ENCODE measurements around the gene DSC1. TPM values are rescaled to one million over a fixed set of nuclear protein-coding genes. Genes with fewer than 3 reads are reported as not detected.
"Not testable (repeated sequence)": the region's sequence is repeated elsewhere in the genome, so short reads cannot be mapped to it uniquely, and the experiment has no call there.

Gene DSC1
- total RNA-seq, 4 donors from 2014 or later: not detected

- no peak for DNase-seq
- no peak overlapping the region for H3K27ac ChIP-seq
- H3K9me3 ChIP-seq: no peaks in the 10 kb centered on the region
- TF ChIP-seq POLR2A (IDR thresholded peaks at IDR 0.05): no peak
- TF ChIP-seq, protein P1, sequence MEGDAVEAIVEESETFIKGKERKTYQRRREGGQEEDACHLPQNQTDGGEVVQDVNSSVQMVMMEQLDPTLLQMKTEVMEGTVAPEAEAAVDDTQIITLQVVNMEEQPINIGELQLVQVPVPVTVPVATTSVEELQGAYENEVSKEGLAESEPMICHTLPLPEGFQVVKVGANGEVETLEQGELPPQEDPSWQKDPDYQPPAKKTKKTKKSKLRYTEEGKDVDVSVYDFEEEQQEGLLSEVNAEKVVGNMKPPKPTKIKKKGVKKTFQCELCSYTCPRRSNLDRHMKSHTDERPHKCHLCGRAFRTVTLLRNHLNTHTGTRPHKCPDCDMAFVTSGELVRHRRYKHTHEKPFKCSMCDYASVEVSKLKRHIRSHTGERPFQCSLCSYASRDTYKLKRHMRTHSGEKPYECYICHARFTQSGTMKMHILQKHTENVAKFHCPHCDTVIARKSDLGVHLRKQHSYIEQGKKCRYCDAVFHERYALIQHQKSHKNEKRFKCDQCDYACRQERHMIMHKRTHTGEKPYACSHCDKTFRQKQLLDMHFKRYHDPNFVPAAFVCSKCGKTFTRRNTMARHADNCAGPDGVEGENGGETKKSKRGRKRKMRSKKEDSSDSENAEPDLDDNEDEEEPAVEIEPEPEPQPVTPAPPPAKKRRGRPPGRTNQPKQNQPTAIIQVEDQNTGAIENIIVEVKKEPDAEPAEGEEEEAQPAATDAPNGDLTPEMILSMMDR (IDR thresholded peaks at IDR 0.05): no peak
- no peaks in the 10 kb centered on the region for H3K36me3 ChIP-seq
- H3K27me3 ChIP-seq: no peaks in the 10 kb centered on the region
- no peaks in the 10 kb centered on the region for H3K4me1 ChIP-seq
- intact Hi-C loops (cut with DNase I; ENCODE audit: low total_unique reads): no loop called here
- no peak overlapping the region for H3K4me3 ChIP-seq
These were observed 36.8 kb downstream of the DSC1 start for GRCh38 chr18:31125878-31126277.

GRCh38 chr18:31123125-31123524 lies 39.5 kb downstream of the DSC1 start:
- H3K4me1 ChIP-seq; H3K36me3 ChIP-seq; H3K4me3 ChIP-seq; DNase-seq; intact Hi-C loops (cut with DNase I; ENCODE audit: low total_unique reads); H3K9me3 ChIP-seq; H3K27ac ChIP-seq; H3K27me3 ChIP-seq: not testable (repeated sequence)

GRCh38 chr18:31120594-31120993 lies 42.1 kb downstream of the DSC1 start:
- no peak overlapping the region for H3K27ac ChIP-seq
- DNase-seq: no peak
- no peaks in the 10 kb centered on the region for H3K9me3 ChIP-seq
- no peak overlapping the region for H3K4me3 ChIP-seq
- no peaks in the 10 kb centered on the region for H3K4me1 ChIP-seq
- H3K27me3 ChIP-seq: no peaks in the 10 kb centered on the region
- H3K36me3 ChIP-seq: no peaks in the 10 kb centered on the region
- intact Hi-C loops (cut with DNase I; ENCODE audit: low total_unique reads): no loop called here
- TF ChIP-seq, protein P1 (IDR thresholded peaks at IDR 0.05): no peak
- no peak for TF ChIP-seq POLR2A (IDR thresholded peaks at IDR 0.05)

DNA sequence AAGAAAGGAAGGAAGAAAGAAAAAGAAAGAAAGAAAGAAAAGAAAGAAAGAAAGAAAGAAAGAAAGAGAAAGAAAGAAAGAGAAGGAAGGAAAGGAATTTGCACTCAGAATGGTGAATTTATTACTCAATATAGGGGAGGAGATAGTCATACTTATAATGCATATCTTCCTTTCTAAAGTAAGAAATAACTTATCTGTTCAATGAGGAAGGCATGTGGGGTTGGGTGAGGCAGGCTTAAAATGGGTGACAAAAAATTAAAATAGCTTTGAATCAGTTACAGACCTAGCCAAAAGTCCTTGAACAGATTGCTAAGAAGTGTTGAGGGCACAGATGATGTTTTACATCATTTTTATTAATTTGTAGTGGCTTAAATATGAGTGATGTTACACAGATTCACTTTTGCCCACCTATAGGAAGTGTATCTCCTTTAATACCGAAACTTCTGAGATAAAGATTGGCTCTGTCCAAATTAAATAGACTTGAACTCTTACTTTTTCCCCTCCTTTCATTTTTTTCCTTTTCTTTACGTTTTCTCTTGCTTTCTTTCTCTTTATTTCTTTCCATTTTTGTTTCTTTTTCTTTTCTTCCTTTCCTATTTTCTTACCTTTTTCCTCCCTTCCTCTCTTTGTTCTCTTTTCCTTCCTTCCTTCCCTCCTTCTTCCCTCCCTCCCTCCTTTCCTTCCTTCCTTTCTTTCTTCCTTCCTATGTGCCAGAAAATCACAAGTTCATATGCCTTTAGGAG lies 45.6 kb downstream of the DSC1 start:
- Histone ChIP-seq H3K4me1 (no peaks in the 10 kb centered on the region), H3K36me3 (no peaks in the 10 kb centered on the region), H3K27ac (no peak overlapping the region), H3K9me3 (no peaks in the 10 kb centered on the region), H3K4me3 (no peak overlapping the region), H3K27me3 (no peaks in the 10 kb centered on the region)
- DNase-seq: no peak
- no peak for TF ChIP-seq POLR2A (IDR thresholded peaks at IDR 0.05)
- TF ChIP-seq, protein P1 (IDR thresholded peaks at IDR 0.05): no peak
- intact Hi-C loops (cut with DNase I; ENCODE audit: low total_unique reads): no loop called here

DNA sequence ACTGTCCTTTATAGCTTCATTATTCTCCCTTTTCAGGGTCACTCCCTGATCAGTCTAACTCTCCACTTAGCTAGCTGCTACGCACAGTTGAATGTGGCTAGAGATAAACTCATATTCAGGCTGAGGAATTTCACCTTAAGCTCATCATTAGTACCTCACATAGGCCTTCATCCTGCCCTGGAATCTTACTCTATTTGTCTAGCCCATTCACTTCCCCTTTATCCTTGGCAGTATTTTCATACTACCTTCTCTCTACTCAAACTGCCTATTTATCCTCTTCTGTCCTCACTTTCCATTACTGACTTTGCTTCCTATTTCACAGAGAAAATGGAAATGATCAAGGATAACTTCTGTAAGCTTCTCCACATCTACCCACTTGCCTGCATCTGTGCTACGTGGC lies 49.9 kb downstream of the DSC1 start:
- no peak for TF ChIP-seq POLR2A (IDR thresholded peaks at IDR 0.05)
- TF ChIP-seq, protein P1 (IDR thresholded peaks at IDR 0.05): no peak
- Histone ChIP-seq H3K9me3 (no peaks in the 10 kb centered on the region), H3K4me1 (no peaks in the 10 kb centered on the region), H3K27ac (no peak overlapping the region), H3K36me3 (no peaks in the 10 kb centered on the region), H3K27me3 (no peaks in the 10 kb centered on the region), H3K4me3 (no peak overlapping the region)
- intact Hi-C loops (cut with DNase I; ENCODE audit: low total_unique reads): no loop called here
- DNase-seq: no peak
